T-helper 17 cell (primary cell): ENCODE data around the gene SLC22A31. TPM values are rescaled to one million over a fixed set of nuclear protein-coding genes. Genes with fewer than 3 reads are reported as not detected.
A peak's percentile ranks its signal among the peaks of the same experiment; 100 is the strongest.

Source experiments
- ATAC-seq: fragments of 150-1000 bp; cut with Tn5 transposase; 2 replicates; pipeline ENCODE4 v1.10.0; 2021; ENCODE audit warnings: mild to moderate bottlenecking, moderate library complexity
- DNase-seq, 3 donors: peaks; one replicate each; pipeline versions ENCODE4 v3.0.0 to v3.0.0-alpha.2; 2020 to 2021
- H3K9me3 ChIP-seq: one replicate; pipeline ENCODE4 v1.7.0; 2013; ENCODE audit warnings: low read length, mild to moderate bottlenecking; ENCODE audit not compliant: control insufficient read depth, poor library complexity, severe bottlenecking
- H3K27ac Mint-ChIP-seq: one replicate; pipeline ENCODE4 v1.8.0; 2022; ENCODE audit warnings: mild to moderate bottlenecking, moderate library complexity, mixed read lengths
- H3K27me3 Mint-ChIP-seq: one replicate; pipeline ENCODE4 v1.8.0; 2022; ENCODE audit warnings: mixed read lengths
- H3K36me3 Mint-ChIP-seq: one replicate; pipeline ENCODE4 v1.8.0; 2022; ENCODE audit warnings: low read depth, mixed read lengths
- H3K4me1 Mint-ChIP-seq: one replicate; pipeline ENCODE4 v1.8.0; 2022; ENCODE audit warnings: mild to moderate bottlenecking, mixed read lengths
- H3K4me3 Mint-ChIP-seq: one replicate; pipeline ENCODE4 v1.8.0; 2022; ENCODE audit warnings: mild to moderate bottlenecking, moderate library complexity, mixed read lengths
- total RNA-seq, 4 donors: library from RNA in 2 of 4; stranded (reverse) in 2 of 4; gene quantifications; one replicate each; pipeline ENCODE4 v1.2.3 and lab custom pipeline; 2022 to 2026

SLC22A31 gene
- total RNA-seq, 2 donors from 2014 or later = 0.52 to 0.76 TPM

DNA sequence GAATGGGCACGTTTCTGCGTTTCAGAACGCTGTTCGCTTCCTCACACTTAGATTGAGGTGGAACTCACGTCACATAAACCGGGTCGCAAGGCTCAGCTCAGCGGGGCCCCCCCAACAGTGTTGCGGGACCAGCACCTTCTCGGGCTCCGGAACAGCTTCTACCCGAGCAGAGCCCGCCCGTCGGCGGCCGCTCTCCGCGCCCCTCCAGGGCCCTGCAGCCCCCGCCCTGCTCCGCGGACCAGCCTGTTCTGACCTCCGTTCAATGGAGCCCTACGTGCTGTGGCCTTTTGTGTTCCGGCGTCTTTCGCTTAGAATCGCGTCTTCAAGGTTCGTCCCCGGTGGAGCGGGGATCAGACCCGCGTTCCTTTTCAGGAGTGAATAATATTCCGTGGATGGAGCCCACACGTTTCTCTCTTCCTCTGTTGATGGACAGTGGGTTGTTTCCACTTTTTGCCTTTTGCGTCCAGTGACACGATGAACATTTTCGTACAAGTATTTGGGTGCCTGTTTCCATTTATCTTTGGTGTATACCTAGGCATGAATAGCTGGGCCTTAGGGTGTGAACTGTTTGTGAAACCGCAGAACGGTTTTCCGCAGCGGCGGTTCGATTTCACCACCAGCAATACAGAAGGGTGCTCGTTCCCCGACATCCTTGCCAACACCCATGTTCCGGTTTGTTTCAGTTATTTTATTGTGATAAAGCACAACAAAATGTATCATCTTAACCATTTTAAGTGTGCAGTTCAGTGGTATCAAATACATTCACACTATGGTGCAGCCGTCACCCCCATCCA, 2.3 kb upstream of the SLC22A31 start:
- Mint-ChIP-seq H3K4me3 (peak overlapping the region; percentile 53), H3K27ac (no peak overlapping the region)

DNA sequence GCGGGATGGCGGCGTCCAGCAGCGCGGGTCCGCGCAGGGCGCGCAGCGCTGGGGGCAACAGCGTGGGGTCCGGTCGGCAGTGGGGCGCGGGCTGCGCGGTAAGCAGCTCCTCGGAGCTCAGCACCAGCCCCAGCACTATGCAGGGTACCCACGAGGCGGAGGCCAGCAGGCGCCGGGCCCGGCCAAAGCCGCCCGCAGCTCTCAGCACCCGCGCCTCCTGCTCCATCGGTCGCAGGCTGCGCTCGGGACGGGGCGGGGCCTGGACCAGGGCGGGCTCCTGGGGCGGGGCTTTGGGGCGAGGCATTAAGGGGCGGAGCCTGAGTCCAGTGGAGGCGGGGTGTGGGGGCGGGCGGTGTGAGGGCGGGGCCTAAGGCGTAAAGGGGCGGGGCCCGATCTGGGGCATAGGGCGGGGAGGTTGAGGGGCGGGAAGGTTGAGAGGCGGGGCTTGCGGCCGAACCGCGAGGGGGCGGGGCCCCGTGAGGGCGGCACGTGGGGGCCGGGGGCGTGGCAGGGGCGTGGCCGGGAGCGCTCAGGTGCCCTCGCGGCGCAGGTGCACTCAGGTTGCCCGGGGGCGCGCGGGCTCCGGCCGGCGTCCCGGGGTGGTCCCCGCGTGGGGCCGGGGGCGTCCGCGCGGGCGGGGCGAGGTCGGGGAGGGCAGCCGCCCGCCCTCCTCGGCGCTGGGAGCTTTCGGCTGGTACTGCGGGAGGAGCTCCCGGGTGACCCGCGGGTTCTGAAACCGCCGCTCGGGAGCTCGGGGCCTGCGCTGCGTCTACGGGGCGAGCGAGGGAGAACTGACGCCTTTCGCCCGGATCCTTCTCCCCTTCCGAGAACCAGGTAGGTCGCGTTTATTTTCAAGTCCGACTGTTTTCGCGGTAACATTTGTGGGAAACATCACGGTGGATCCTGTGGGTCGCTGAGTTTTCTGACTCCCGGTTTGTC, 1.4 kb upstream of the SLC22A31 start:
- ATAC-seq = peak; percentile 92
- DNase-seq = peak; percentile 67 to 79 (median 71)
- Mint-ChIP-seq H3K27me3 (peaks cover 48% of the 10 kb centered on the region), H3K27ac (no peak overlapping the region), H3K4me1 (peaks cover 3% of the 10 kb centered on the region), H3K4me3 (peak overlapping the region; percentile 49), H3K36me3 (no peaks in the 10 kb centered on the region)
- H3K9me3 ChIP-seq = no peaks in the 10 kb centered on the region

More for the DNA sequence above, 2.3 kb upstream of the SLC22A31 start:
- no peaks in the 10 kb centered on the region for H3K9me3 ChIP-seq
- no peaks in the 10 kb centered on the region for H3K36me3 Mint-ChIP-seq
- ATAC-seq (no peak), DNase-seq (no peak)
- peaks cover 51% of the 10 kb centered on the region for H3K27me3 Mint-ChIP-seq
- peaks cover 3% of the 10 kb centered on the region for H3K4me1 Mint-ChIP-seq

DNA sequence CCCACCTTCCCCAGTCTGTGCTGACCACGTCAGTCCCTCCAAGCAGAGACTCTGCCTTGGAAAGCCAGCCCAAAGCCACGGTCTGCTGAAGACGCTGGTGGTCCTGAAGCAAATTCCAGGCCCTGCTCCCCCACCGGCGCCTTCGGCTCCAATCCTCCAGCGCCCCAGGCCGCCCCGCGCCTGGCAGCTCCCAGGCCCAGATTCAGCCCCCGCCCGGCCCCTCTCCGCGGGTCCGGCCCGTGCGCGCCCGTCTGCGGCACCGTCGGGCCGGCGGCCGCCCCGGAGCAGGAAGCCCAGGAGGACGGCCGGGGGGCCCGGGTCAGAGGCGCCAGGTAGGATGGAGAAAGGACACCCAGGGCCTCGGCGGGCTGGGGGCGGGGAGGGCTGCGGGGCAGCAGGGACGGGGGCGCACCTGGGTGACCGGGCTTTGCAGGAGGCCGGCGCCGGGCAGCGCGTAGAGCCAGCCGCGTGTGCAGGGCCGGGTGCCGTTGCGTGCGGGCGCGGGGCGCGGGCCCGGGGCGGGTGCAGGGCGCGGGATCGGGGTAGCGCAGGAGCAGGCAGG, 594 bp upstream of the SLC22A31 start:
- peak overlapping the region; percentile 67 for H3K4me3 Mint-ChIP-seq
- peaks cover 3% of the 10 kb centered on the region for H3K4me1 Mint-ChIP-seq
- DNase-seq (no peak), ATAC-seq (peak; percentile 8)
- no peaks in the 10 kb centered on the region for H3K9me3 ChIP-seq
- no peaks in the 10 kb centered on the region for H3K36me3 Mint-ChIP-seq
- peaks cover 43% of the 10 kb centered on the region for H3K27me3 Mint-ChIP-seq
- H3K27ac Mint-ChIP-seq = no peak overlapping the region

DNA sequence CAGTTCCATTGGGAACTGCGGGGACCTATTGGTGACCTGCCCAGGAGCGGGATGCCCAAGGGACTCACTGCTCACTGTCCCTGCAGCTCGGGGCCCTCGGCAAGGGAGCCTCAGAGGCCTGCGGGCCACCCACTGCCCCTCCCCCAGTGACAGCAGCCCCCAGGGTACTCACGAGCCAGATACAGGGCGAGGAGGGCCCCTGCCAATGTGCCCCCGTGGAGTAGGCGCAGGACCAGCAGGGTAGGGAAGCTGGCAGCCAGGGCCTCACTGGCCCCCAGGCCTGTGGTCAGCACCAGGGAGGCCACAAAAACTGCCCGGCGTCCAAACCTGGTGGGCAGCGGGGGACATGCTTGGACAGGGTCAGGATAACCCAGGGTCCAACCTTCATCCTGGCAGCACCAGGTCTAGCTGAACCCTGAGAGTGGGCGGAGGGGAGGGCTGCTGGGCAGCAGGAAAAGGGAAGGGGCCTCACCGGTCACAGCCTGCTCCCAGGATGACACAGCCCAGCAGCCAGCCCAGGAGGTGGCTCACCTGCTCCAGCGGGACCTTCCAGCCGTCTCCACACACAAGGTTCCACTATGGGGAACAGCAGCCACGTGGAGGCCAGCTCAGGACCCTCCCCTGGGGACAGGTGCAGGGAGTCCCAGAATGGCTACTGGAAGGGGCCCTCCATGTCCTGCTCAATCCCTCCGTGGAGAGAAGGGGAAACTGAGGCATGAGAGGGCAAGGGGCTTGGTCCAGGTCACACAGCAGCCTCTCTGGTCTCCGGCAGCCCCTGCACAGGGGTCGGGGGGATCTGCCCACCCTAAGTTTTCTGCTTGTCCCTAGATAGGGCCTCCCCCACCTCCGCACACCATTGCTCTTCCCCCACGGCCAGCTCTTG, 855 bp downstream of the SLC22A31 start:
- H3K27ac Mint-ChIP-seq = no peak overlapping the region
- peaks cover 37% of the 10 kb centered on the region for H3K27me3 Mint-ChIP-seq
- no peak for DNase-seq
- no peaks in the 10 kb centered on the region for H3K36me3 Mint-ChIP-seq
- peaks cover 3% of the 10 kb centered on the region for H3K4me1 Mint-ChIP-seq
- H3K9me3 ChIP-seq = no peaks in the 10 kb centered on the region
- no peak for ATAC-seq
- no peak overlapping the region for H3K4me3 Mint-ChIP-seq

DNA sequence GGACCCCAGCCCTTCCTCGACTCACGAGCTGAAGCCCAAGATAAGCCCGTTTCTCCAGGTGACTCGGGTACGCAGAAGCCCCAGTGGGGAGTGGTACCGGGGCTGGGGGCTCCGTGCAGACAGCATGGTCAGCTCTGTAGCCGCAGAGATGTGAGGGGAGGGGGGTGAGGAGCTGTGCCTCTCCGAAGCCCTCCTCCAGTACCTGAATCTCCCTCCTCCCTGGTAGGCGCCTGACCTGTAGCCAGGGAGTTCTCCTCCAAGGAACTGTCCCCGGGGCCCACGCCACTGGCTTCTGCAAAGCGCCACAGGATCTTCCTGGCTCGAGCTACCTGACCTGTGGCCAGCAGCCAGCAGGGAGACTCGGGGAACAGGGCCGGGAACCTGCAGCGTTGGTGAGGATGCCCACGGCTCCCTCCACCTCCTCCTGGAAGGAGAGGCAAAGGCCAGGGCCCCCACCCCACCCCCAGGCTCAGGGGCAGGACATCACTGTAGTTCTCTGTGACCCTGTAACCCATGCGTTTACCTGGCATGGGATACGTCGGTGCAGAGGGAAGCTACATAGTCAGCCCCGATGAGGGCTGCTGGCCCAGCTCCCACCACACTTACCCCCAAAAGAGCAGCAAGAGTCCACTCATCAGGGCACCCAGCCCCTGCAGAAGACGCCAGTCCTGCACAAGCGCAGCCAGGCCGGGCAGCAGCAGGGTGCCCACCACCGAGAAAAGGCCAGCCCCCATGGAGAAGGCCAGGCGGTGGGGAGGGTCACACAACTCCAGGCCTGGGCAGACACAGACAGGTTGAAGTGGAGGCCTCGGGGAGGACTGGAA, 1.7 kb downstream of the SLC22A31 start:
- Mint-ChIP-seq H3K4me3 (no peak overlapping the region), H3K4me1 (peaks cover 3% of the 10 kb centered on the region), H3K27me3 (peaks cover 29% of the 10 kb centered on the region), H3K27ac (no peak overlapping the region), H3K36me3 (no peaks in the 10 kb centered on the region)
- DNase-seq (no peak), ATAC-seq (no peak)
- H3K9me3 ChIP-seq = no peaks in the 10 kb centered on the region

DNA sequence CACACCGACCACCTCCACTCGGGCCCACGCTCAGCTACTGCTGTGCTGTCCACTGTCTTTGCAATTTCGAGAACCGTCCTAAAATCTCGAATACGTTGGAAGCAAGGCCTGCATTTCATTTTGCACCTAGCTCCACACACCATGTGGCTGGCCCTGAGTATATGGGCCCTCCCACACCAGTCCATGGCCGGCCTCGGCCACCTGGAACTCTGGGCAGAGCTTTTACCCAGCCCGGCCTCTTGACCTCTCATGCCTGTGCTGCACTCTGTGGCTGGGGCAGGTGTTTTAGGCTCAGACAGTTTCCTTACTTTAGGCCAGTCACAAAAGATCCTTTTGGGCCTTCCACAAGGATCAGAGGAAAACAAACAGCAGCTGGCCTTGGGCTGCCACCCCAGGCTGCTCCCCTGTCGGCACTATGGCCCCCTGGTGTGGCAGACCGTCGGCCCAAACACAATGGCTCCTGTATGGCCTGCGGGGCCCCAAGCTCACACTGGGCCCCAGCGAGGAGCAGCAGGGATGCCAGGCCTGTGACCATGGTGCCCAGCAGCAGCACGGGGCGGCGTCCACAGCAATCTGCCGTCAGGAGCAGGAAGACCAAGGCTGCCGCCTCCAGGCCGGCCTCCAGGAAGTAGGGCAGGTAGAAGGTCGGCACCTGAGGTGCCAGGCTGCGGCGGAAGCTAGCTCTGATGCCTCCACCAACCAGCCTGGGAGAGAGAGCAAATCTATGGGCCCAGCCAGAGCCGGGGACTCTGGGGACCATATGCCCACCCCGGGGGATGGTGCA, 2.5 kb downstream of the SLC22A31 start:
- ATAC-seq = no peak
- no peak for DNase-seq
- H3K27ac Mint-ChIP-seq = no peak overlapping the region
- H3K9me3 ChIP-seq = no peaks in the 10 kb centered on the region
- peaks cover 21% of the 10 kb centered on the region for H3K27me3 Mint-ChIP-seq
- H3K4me1 Mint-ChIP-seq = peaks cover 3% of the 10 kb centered on the region
- H3K36me3 Mint-ChIP-seq = no peaks in the 10 kb centered on the region
- no peak overlapping the region for H3K4me3 Mint-ChIP-seq

DNA sequence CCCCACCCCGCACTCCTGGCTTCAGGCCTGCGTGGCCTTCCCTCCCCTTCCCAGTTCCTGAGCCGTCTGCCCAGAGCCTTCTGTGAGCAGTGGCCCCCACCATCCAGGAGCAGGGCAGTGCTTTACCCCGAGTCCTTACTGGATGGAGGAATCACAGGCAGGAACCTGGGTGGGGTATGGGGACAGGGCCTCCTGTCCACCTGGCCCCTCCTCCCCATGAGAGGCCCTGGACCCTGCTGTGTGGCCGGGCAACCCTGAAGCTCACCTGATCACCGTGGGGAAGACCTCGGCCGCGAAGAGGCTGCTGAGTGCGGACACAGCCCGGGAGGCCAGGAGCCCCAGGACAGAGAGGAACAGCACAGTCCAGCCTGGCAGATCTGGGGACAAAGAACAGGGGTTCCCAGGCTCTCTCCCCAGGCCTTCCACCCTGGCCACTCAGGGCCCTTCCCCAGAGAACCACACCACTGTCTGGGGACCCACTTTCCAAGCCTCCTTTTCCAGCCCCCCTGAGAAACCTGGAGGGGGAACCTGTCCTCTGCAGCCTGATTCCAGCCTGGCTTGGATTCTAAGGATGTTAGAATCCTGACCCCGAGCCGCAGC, 3.2 kb downstream of the SLC22A31 start:
- no peaks in the 10 kb centered on the region for H3K36me3 Mint-ChIP-seq
- peaks cover 3% of the 10 kb centered on the region for H3K4me1 Mint-ChIP-seq
- ATAC-seq (no peak), DNase-seq (no peak)
- H3K4me3 Mint-ChIP-seq = no peak overlapping the region
- H3K9me3 ChIP-seq = no peaks in the 10 kb centered on the region
- peaks cover 17% of the 10 kb centered on the region for H3K27me3 Mint-ChIP-seq
- no peak overlapping the region for H3K27ac Mint-ChIP-seq

DNA sequence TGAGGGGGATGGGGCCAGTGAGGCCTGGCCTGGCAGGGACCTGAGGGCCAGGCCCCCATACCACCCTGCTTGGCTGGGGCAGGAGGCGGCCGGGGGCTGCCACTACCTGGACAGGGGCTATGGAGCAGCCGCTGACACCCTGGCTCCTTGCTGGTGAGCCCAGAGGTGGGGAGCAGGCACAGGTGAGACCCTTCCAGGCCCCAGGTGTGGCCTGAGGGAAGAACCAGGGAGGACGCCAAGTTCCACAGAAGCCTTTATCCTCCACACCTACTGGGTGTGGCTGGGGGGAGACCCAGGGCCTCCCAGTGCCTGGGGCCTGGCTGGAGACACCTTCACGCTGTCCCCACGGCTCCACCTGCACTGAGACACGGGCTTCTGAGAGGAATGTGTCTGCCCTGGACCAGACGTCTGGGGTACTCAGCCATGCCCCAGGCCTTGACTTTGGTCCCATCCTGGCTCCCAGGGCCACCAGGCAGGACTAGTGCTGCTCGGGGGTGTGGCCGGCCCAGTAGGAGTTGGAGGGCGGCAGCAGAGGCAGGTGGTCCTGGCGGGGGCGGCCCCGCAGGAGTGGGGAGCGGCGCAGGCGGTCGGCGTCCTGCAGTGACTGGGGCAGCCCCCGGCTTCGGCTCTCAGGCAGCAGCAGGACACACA, 4.7 kb downstream of the SLC22A31 start:
- no peaks in the 10 kb centered on the region for H3K9me3 ChIP-seq
- H3K36me3 Mint-ChIP-seq = no peaks in the 10 kb centered on the region
- H3K27ac Mint-ChIP-seq = no peak overlapping the region
- DNase-seq = no peak
- ATAC-seq = no peak
- peaks cover 2% of the 10 kb centered on the region for H3K4me1 Mint-ChIP-seq
- H3K27me3 Mint-ChIP-seq = peaks cover 17% of the 10 kb centered on the region
- no peak overlapping the region for H3K4me3 Mint-ChIP-seq

DNA sequence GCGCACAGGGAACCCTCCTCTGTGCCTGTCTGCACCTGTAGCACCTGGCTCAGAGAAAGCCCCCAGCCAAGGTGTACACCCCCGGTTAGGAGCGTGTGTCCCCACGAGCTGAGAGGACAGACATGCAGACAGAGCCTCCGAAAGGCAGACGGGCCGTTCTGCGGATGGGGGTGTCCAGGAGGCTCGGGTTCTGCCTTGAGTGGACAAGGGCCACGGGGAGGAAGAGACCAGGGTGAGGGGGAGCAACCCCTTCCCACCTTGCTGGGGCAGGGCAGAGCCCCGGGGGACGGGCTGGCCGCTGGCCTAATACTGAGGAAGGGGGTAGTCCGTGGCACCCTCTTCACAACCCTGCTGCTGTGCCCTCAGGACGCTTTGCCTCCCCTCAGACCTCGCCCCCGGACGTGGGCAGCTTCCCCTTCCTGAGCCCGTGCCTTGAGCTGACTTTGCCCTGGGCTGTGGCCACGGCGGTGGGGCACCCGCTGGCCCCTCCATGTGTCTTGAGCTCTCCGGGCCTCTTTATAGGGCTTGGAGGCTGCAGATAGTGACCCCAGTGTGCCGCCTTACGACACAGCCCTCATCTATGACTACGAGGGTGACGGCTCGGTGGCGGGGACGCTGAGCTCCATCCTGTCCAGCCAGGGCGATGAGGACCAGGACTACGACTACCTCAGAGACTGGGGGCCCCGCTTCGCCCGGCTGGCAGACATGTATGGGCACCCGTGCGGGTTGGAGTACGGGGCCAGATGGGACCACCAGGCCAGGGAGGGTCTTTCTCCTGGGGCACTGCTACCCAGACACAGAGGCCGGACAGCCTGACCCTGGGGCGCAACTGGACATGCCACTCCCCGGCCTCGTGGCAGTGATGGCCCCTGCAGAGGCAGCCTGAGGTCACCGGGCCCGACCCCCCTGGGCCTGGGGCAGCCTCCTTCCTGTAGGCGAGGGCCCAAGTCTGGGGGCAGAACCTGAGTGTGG, 5.7 kb downstream of the SLC22A31 start:
- DNase-seq = no peak

More for the DNA sequence above, 5.7 kb downstream of the SLC22A31 start:
- H3K4me3 Mint-ChIP-seq = peak overlapping the region; percentile 12
- peaks cover 9% of the 10 kb centered on the region for H3K27me3 Mint-ChIP-seq
- H3K36me3 Mint-ChIP-seq = no peaks in the 10 kb centered on the region
- ATAC-seq = no peak
- no peaks in the 10 kb centered on the region for H3K4me1 Mint-ChIP-seq
- no peaks in the 10 kb centered on the region for H3K9me3 ChIP-seq
- no peak overlapping the region for H3K27ac Mint-ChIP-seq
